Osteoblast (primary cell): ENCODE data around the gene EXOC4. TPM values are rescaled to one million over a fixed set of nuclear protein-coding genes. Genes with fewer than 3 reads are reported as not detected.

Experiments used
- DNase-seq: peaks from one replicate; pipeline ENCODE4 v3.0.0; 2011; ENCODE audit warnings: low spot score, mixed read lengths; ENCODE audit not compliant: insufficient read length; ENCODE audit errors: missing footprints
- H2AFZ ChIP-seq: 2 replicates; pipeline ENCODE4 v1.6.0; 2011; ENCODE audit warnings: mild to moderate bottlenecking, low read length
- H3K27ac ChIP-seq: 2 replicates; pipeline ENCODE4 v1.5.1; 2011; ENCODE audit warnings: mild to moderate bottlenecking, low read depth, low read length, moderate library complexity
- H3K27me3 ChIP-seq: 2 replicates; pipeline ENCODE4 v1.6.0; 2012; ENCODE audit warnings: mild to moderate bottlenecking, control low read depth, inconsistent platforms, low read length, moderate library complexity; ENCODE audit not compliant: insufficient read depth
- H3K36me3 ChIP-seq: 2 replicates; pipeline ENCODE4 v1.5.1; 2011; ENCODE audit warnings: mild to moderate bottlenecking, low read length, control low read depth, moderate library complexity; ENCODE audit not compliant: insufficient read depth
- H3K4me1 ChIP-seq: 2 replicates; pipeline ENCODE4 v1.5.1; 2011; ENCODE audit warnings: mild to moderate bottlenecking, low read length, control low read depth, moderate library complexity; ENCODE audit not compliant: insufficient read depth
- H3K4me2 ChIP-seq: 2 replicates; pipeline ENCODE4 v1.6.0; 2011; ENCODE audit warnings: mild to moderate bottlenecking, low read length; ENCODE audit not compliant: insufficient read depth
- H3K4me3 ChIP-seq: fragments of 200-600 bp; sonication (generic); 3 replicates; pipeline ENCODE4 v1.5.1; 2012; ENCODE audit warnings: mild to moderate bottlenecking, low read length, inconsistent platforms; ENCODE audit not compliant: insufficient read depth
- H3K79me2 ChIP-seq: 2 replicates; pipeline ENCODE4 v1.6.0; 2012; ENCODE audit warnings: mild to moderate bottlenecking, low read length, control low read depth, inconsistent platforms; ENCODE audit not compliant: insufficient read depth
- H3K9me3 ChIP-seq: 2 replicates; pipeline ENCODE4 v1.5.1; 2011; ENCODE audit warnings: low read depth, low read length, control low read depth
- H4K20me1 ChIP-seq: 2 replicates; pipeline ENCODE4 v1.6.0; 2012; ENCODE audit warnings: mild to moderate bottlenecking, low read length, control low read depth; ENCODE audit not compliant: insufficient read depth
- CTCF ChIP-seq: IDR thresholded peaks from 2 replicates; pipeline ENCODE4 v1.5.1; 2011; ENCODE audit warnings: mild to moderate bottlenecking, low read depth, low read length, moderate library complexity; ENCODE audit errors: extremely low read depth
- total RNA-seq: library from RNA; depleted of rRNA; stranded (reverse); fragments of >200 nt; gene quantifications from 2 replicates; pipeline ENCODE4 v1.2.3, GENCODE V29; 2012

The EXOC4 gene
- total RNA-seq, 1 donor, result 134 TPM

GRCh38 chr7:133517766-133518165 is 264.9 kb downstream of the EXOC4 start:
- no peaks in the 10 kb centered on the region for H3K79me2 ChIP-seq
- no peaks in the 10 kb centered on the region for H3K27me3 ChIP-seq
- no peaks in the 10 kb centered on the region for H4K20me1 ChIP-seq
- no peak overlapping the region for H3K4me2 ChIP-seq
- no peaks in the 10 kb centered on the region for H3K9me3 ChIP-seq
- H3K4me3 ChIP-seq, result no peak overlapping the region
- peak; percentile 77 for DNase-seq
- no peak for TF ChIP-seq CTCF
- H2AFZ ChIP-seq, result no peak overlapping the region
- no peaks in the 10 kb centered on the region for H3K36me3 ChIP-seq
- H3K4me1 ChIP-seq, result peaks cover 14% of the 10 kb centered on the region
- H3K27ac ChIP-seq, result no peak overlapping the region

- Histone ChIP-seq H3K9me3 (no peaks in the 10 kb centered on the region), H3K4me2 (no peak overlapping the region), H3K79me2 (no peaks in the 10 kb centered on the region), H2AFZ (no peak overlapping the region), H3K4me3 (no peak overlapping the region), H3K36me3 (no peaks in the 10 kb centered on the region), H3K27me3 (no peaks in the 10 kb centered on the region), H3K27ac (no peak overlapping the region), H4K20me1 (no peaks in the 10 kb centered on the region), H3K4me1 (peaks cover 5% of the 10 kb centered on the region)
- DNase-seq, result no peak
- no peak for TF ChIP-seq CTCF
These were observed 265.8 kb downstream of the EXOC4 start for GRCh38 chr7:133518718-133519117.

- no peaks in the 10 kb centered on the region for H4K20me1 ChIP-seq
- TF ChIP-seq CTCF, result no peak
- H3K36me3 ChIP-seq, result no peaks in the 10 kb centered on the region
- no peak overlapping the region for H3K4me2 ChIP-seq
- no peak overlapping the region for H3K4me3 ChIP-seq
- H3K4me1 ChIP-seq, result peaks cover 3% of the 10 kb centered on the region
- H3K9me3 ChIP-seq, result no peaks in the 10 kb centered on the region
- no peak overlapping the region for H2AFZ ChIP-seq
- no peak overlapping the region for H3K27ac ChIP-seq
- H3K79me2 ChIP-seq, result no peaks in the 10 kb centered on the region
- DNase-seq, result no peak
- no peaks in the 10 kb centered on the region for H3K27me3 ChIP-seq
These were observed 267.4 kb downstream of the EXOC4 start for GRCh38 chr7:133520248-133520647.

- H3K4me1 ChIP-seq, result peaks cover 2% of the 10 kb centered on the region
- H4K20me1 ChIP-seq, result no peaks in the 10 kb centered on the region
- H3K79me2 ChIP-seq, result no peaks in the 10 kb centered on the region
- no peaks in the 10 kb centered on the region for H3K9me3 ChIP-seq
- H3K36me3 ChIP-seq, result no peaks in the 10 kb centered on the region
- H3K4me2 ChIP-seq, result no peak overlapping the region
- DNase-seq, result no peak
- H3K4me3 ChIP-seq, result no peak overlapping the region
- TF ChIP-seq CTCF, result no peak
- H3K27ac ChIP-seq, result no peak overlapping the region
- no peaks in the 10 kb centered on the region for H3K27me3 ChIP-seq
- no peak overlapping the region for H2AFZ ChIP-seq
These were observed 269.6 kb downstream of the EXOC4 start for GRCh38 chr7:133522501-133522900.
